DND-41 (cell line): Measurements from ENCODE around the gene TAS1R3.

Source experiments
- CTCF ChIP-seq: IDR thresholded peaks from 2 replicates; pipeline ENCODE4 v1.5.1; 2012; ENCODE audit warnings: borderline replicate concordance, low read length, moderate library complexity, mild to moderate bottlenecking; ENCODE audit not compliant: poor library complexity, severe bottlenecking; ENCODE audit errors: extremely low read depth
- EZH2 ChIP-seq: IDR thresholded peaks from 3 replicates; pipeline ENCODE4 v1.6.1; 2012; ENCODE audit warnings: borderline replicate concordance, low read depth, mild to moderate bottlenecking, moderate library complexity, low read length, inconsistent platforms; ENCODE audit not compliant: severe bottlenecking

- no peak for TF ChIP-seq CTCF
- TF ChIP-seq EZH2 = no peak
These were observed 20.7 kb downstream of the TAS1R3 start for GRCh38 chr1:1351511-1352427.
